HCT116 (cell line): ENCODE data around the gene MYZAP. TPM values are rescaled to one million over a fixed set of nuclear protein-coding genes. Genes with fewer than 3 reads are reported as not detected.

Source experiments
- ATAC-seq: fragments of 200-7000 bp; cut with Tn5 transposase; 2 replicates; pipeline ENCODE4 v1.9.1; 2020; ENCODE audit warnings: mild to moderate bottlenecking, moderate library complexity
- BruUV-seq: library from RNA; stranded (reverse); fragments of 400-500 nt; replicated peaks from 2 replicates; lab custom pipeline; 2021; lab: Mats Ljungman, UMichigan
- CTCF ChIA-PET: fragments of 300-600 bp; sonication (Branson Sonifier 250); formaldehyde crosslinking; loops from one replicate; lab custom pipeline; 2021; ENCODE audit warnings: antibody characterized with exemption; lab: Charles Lee
- POLR2A ChIA-PET: fragments of 300-600, 350-600 bp; sonication (Branson Sonifier 250); formaldehyde crosslinking; loops from one replicate; lab custom pipeline; 2021; ENCODE audit warnings: antibody characterized with exemption; lab: Charles Lee
- RAD21 ChIA-PET, 2 experiments: fragments of 300-600 bp; sonication (Branson Sonifier 250); formaldehyde crosslinking; loops; one replicate each; lab custom pipeline; 2023; ENCODE audit warnings: low total read pairs in 2 of 2; ENCODE audit not compliant: uncharacterized antibody in 2 of 2, unreplicated experiment in 2 of 2, low non-redundant PET in 1 of 2; lab: Charles Lee
- DNase-seq: peaks from one replicate; pipeline ENCODE4 v3.0.0-alpha.2; 2010; ENCODE audit warnings: low read depth, low spot score
- H2AFZ ChIP-seq: fragments of 200-600 bp; shearing (Covaris generic), sonication (generic); 2 replicates; pipeline ENCODE4 v1.6.1; 2017; ENCODE audit warnings: low read depth, mixed run types, mixed read lengths, antibody characterized with exemption, low read length; ENCODE audit not compliant: poor library complexity, severe bottlenecking
- H3K27ac ChIP-seq: 2 replicates; pipeline ENCODE4 v1.5.1; 2012; ENCODE audit warnings: low read depth, low read length
- H3K27me3 ChIP-seq: fragments of 200-600 bp; sonication (generic); 2 replicates; pipeline ENCODE4 v1.6.1; 2016; ENCODE audit warnings: mixed run types, low read length, mixed read lengths; ENCODE audit not compliant: insufficient read depth
- H3K36me3 ChIP-seq, 2 experiments: fragments of 200-500 bp in 1 of 2; fragments of 200-600 bp in 1 of 2; sonication (Bioruptor generic) in 1 of 2; sonication (generic) in 1 of 2; 2 replicates each; pipeline versions ENCODE4 v1.5.1 to v1.6.1; 2014 to 2016; ENCODE audit warnings: low read length in 2 of 2, inconsistent platforms in 1 of 2, mixed read lengths in 1 of 2, mixed run types in 1 of 2; ENCODE audit not compliant: insufficient read depth in 2 of 2, control insufficient read depth in 1 of 2
- H3K4me1 ChIP-seq, 2 experiments: fragments of 200-600 bp in 1 of 2; sonication (generic) in 1 of 2; 2 replicates each; pipeline versions ENCODE4 v1.5.1 to v1.6.1; 2012 to 2017; ENCODE audit warnings: low read length in 2 of 2, inconsistent platforms in 1 of 2, mild to moderate bottlenecking in 1 of 2, mixed read lengths in 1 of 2, mixed run types in 1 of 2, moderate library complexity in 1 of 2; ENCODE audit not compliant: insufficient read depth in 2 of 2, control insufficient read depth in 1 of 2
- H3K4me2 ChIP-seq: fragments of 200-600 bp; sonication (generic); 2 replicates; pipeline ENCODE4 v1.6.1; 2017; ENCODE audit warnings: mixed run types, low read length, mixed read lengths
- H3K4me3 ChIP-seq, 2 experiments: fragments of 200-600 bp in 1 of 2; sonication (generic) in 1 of 2; replicated peaks in 1 of 2; 2 replicates each; pipeline ENCODE4 v1.5.1; 2011 to 2016; ENCODE audit warnings: low read length in 2 of 2, control low read depth in 1 of 2, low read depth in 1 of 2, mild to moderate bottlenecking in 1 of 2, mixed read lengths in 1 of 2, mixed run types in 1 of 2
- H3K79me2 ChIP-seq: fragments of 200-600 bp; sonication (generic); 2 replicates; pipeline ENCODE4 v1.6.1; 2017; ENCODE audit warnings: mild to moderate bottlenecking, mixed run types, low read length, moderate library complexity, mixed read lengths; ENCODE audit not compliant: insufficient read depth
- H3K9ac ChIP-seq: fragments of 200-600 bp; sonication (generic); 2 replicates; pipeline ENCODE4 v1.6.1; 2016; ENCODE audit warnings: low read length, mixed read lengths
- H3K9me2 ChIP-seq: fragments of 200-600 bp; sonication (generic), shearing (Covaris generic); 2 replicates; pipeline ENCODE4 v1.6.1; 2017; ENCODE audit warnings: mixed run types, mild to moderate bottlenecking, moderate library complexity; ENCODE audit not compliant: insufficient read depth
- H3K9me3 ChIP-seq, 2 experiments: fragments of 200-500 bp in 1 of 2; fragments of 200-600 bp in 1 of 2; sonication (Bioruptor generic) in 1 of 2; sonication (generic) in 1 of 2; 2 replicates each; pipeline ENCODE4 v1.6.1; 2014 to 2017; ENCODE audit warnings: low read length in 2 of 2, mixed read lengths in 2 of 2, inconsistent platforms in 1 of 2, low read depth in 1 of 2, mild to moderate bottlenecking in 1 of 2, mixed run types in 1 of 2, moderate library complexity in 1 of 2; ENCODE audit not compliant: control insufficient read depth in 1 of 2, insufficient read depth in 1 of 2
- H4K20me1 ChIP-seq: fragments of 200-600 bp; sonication (generic), shearing (Covaris generic); 2 replicates; pipeline ENCODE4 v1.6.1; 2017; ENCODE audit warnings: mixed run types, mild to moderate bottlenecking, moderate library complexity; ENCODE audit not compliant: insufficient read depth
- CBX3 ChIP-seq: IDR thresholded peaks from 2 replicates; pipeline ENCODE4 v1.6.1; 2012; ENCODE audit warnings: low read depth
- ELF1 ChIP-seq: IDR thresholded peaks from 2 replicates; pipeline ENCODE4 v1.6.1; 2012; ENCODE audit warnings: low read depth, borderline replicate concordance
- EZH2 ChIP-seq: fragments of 200-600 bp; sonication (generic); IDR thresholded peaks from 2 replicates; pipeline ENCODE4 v1.6.1; 2017; ENCODE audit warnings: antibody characterized with exemption, mixed run types
- EZH2phosphoT487 ChIP-seq: fragments of 200-600 bp; IDR thresholded peaks from 2 replicates; pipeline ENCODE4 v1.6.1; 2018; ENCODE audit warnings: antibody characterized with exemption, borderline replicate concordance
- FOSL1 ChIP-seq: IDR thresholded peaks from 2 replicates; pipeline ENCODE4 v1.6.1; 2012; ENCODE audit warnings: low read depth
- JUND ChIP-seq: IDR thresholded peaks from 2 replicates; pipeline ENCODE4 v1.6.1; 2012
- POLR2A ChIP-seq: IDR thresholded peaks from 2 replicates; pipeline ENCODE4 v1.7.0; 2011; ENCODE audit warnings: borderline replicate concordance; ENCODE audit not compliant: insufficient read depth, insufficient read length; ENCODE audit errors: extremely low read depth
- POLR2AphosphoS5 ChIP-seq: IDR thresholded peaks from 2 replicates; pipeline ENCODE4 v1.6.1; 2011; ENCODE audit warnings: mild to moderate bottlenecking, low read depth, low read length, moderate library complexity
- RAD21 ChIP-seq: IDR thresholded peaks from 2 replicates; pipeline ENCODE4 v1.6.1; 2012; ENCODE audit warnings: low read depth, mild to moderate bottlenecking
- REST ChIP-seq: IDR thresholded peaks from 2 replicates; pipeline ENCODE4 v1.6.1; 2012; ENCODE audit warnings: low read depth
- SIN3A ChIP-seq: IDR thresholded peaks from 2 replicates; pipeline ENCODE4 v1.6.1; 2012; ENCODE audit warnings: low read depth
- SRF ChIP-seq: IDR thresholded peaks from 2 replicates; pipeline ENCODE4 v1.6.1; 2012; ENCODE audit warnings: low read depth
- TCF7L2 ChIP-seq: IDR thresholded peaks from 2 replicates; pipeline ENCODE4 v1.7.0; 2011; ENCODE audit warnings: borderline replicate concordance, inconsistent platforms; ENCODE audit not compliant: insufficient read depth, insufficient read length; ENCODE audit errors: extremely low read depth
- YY1 ChIP-seq: IDR thresholded peaks from 2 replicates; pipeline ENCODE4 v1.6.1; 2011; ENCODE audit warnings: low read length, low read depth, moderate library complexity, mild to moderate bottlenecking; ENCODE audit not compliant: insufficient replicate concordance; ENCODE audit errors: extremely low read depth
- ZFX ChIP-seq: fragments of 450-650 bp; IDR thresholded peaks from 2 replicates; pipeline ENCODE4 v1.6.1; 2017
- ZNF274 ChIP-seq: fragments of 200-500 bp; sonication (Bioruptor generic); IDR thresholded peaks from 2 replicates; pipeline ENCODE4 v1.6.1; 2014; ENCODE audit warnings: mild to moderate bottlenecking, low read depth, low read length, inconsistent platforms
- intact Hi-C: fragments of 100-400 bp; cut with micrococcal nuclease; formaldehyde crosslinking; loops from 2 replicates; pipeline ENCODE4 v1.10.0; 2022
- total RNA-seq: library from RNA; stranded (reverse); gene quantifications from one replicate; pipeline ENCODE4 v1.2.1, GENCODE V29; 2021; ENCODE audit not compliant: unreplicated experiment
- TF ChIP-seq, protein P1 (sequence below): IDR thresholded peaks from 2 replicates; pipeline ENCODE4 v1.6.1; 2012
- TF ChIP-seq, protein P2 (sequence below): IDR thresholded peaks from 2 replicates; pipeline ENCODE4 v1.6.1; 2011; ENCODE audit warnings: mild to moderate bottlenecking, low read length, moderate library complexity; ENCODE audit not compliant: insufficient replicate concordance; ENCODE audit errors: extremely low read depth
- TF ChIP-seq, protein P3 (sequence below), 3 experiments: fragments of 200-600 bp in 1 of 3; sonication (generic) in 1 of 3; IDR thresholded peaks in 2 of 3; conservative IDR thresholded peaks in 1 of 3; 2 replicates each; pipeline ENCODE4 v1.5.1; 2012 to 2017; ENCODE audit warnings: low read depth in 2 of 3, low read length in 2 of 3, antibody characterized with exemption in 1 of 3, borderline replicate concordance in 1 of 3, control low read depth in 1 of 3, mild to moderate bottlenecking in 1 of 3, mixed read lengths in 1 of 3, mixed run types in 1 of 3, moderate library complexity in 1 of 3; ENCODE audit not compliant: insufficient read depth in 1 of 3
- TF ChIP-seq, protein P4 (sequence below): IDR thresholded peaks from 2 replicates; pipeline ENCODE4 v1.6.1; 2012

MYZAP gene
- total RNA-seq, 1 experiment from 2014 or later: 5.8 TPM

DNA sequence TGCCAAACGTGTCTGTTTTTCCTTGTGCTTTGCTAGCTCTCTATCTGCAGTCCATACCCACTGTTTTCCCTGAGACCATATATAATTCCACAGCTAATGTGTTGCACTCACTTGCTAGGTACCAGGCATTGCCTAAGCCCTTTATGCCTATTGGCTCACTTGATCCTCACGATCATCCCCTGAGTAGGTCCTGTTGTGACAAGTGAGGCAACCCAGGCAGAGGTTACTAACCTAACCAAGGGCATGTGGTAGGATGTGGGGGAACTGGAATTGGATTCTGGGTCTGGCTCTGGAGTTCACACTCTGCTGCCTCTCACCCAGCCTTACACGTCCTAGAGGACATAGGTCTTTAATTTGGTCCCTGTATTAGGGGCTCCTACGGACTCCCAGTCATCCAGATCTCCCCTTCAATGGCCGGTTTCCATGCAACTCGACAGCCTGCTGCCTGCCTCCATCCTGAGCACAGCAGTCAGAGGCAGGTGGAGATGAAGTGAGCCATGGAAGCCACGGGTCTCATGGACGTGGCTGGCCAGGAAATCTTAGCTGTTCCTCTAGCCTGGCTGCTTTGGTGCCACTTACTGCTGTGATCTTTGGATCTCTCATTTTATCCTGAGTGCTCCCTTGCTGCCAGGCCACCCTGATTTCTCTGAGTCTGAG, 38.9 kb upstream of the MYZAP start:
- Histone ChIP-seq H3K27me3 (no peaks in the 10 kb centered on the region), H3K9me2 (no peaks in the 10 kb centered on the region), H3K79me2 (no peaks in the 10 kb centered on the region), H3K4me1 (peaks cover 31 to 41% of the 10 kb centered on the region in 2 experiments), H4K20me1 (no peaks in the 10 kb centered on the region), H3K36me3 (no peaks in the 10 kb centered on the region)
- no peak for ATAC-seq
- RAD21 ChIA-PET: interaction anchor here in 1 of 2 experiments (0.6 kb wide), 1 partner anchor 703 kb away, joined by 3 read pairs; no protein-coding TSS in a partner anchor
- TF ChIP-seq TCF7L2 (no peak), SIN3A (no peak), EZH2phosphoT487 (no peak), REST (no peak), FOSL1 (no peak), POLR2AphosphoS5 (no peak), POLR2A (no peak), SRF (no peak), ELF1 (no peak), YY1 (no peak), JUND (no peak), EZH2 (no peak), CBX3 (no peak), RAD21 (no peak), ZFX (no peak), ZNF274 (no peak)
- TF ChIP-seq, protein P1, sequence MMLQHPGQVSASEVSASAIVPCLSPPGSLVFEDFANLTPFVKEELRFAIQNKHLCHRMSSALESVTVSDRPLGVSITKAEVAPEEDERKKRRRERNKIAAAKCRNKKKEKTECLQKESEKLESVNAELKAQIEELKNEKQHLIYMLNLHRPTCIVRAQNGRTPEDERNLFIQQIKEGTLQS: no peak
- TF ChIP-seq, protein P2, sequence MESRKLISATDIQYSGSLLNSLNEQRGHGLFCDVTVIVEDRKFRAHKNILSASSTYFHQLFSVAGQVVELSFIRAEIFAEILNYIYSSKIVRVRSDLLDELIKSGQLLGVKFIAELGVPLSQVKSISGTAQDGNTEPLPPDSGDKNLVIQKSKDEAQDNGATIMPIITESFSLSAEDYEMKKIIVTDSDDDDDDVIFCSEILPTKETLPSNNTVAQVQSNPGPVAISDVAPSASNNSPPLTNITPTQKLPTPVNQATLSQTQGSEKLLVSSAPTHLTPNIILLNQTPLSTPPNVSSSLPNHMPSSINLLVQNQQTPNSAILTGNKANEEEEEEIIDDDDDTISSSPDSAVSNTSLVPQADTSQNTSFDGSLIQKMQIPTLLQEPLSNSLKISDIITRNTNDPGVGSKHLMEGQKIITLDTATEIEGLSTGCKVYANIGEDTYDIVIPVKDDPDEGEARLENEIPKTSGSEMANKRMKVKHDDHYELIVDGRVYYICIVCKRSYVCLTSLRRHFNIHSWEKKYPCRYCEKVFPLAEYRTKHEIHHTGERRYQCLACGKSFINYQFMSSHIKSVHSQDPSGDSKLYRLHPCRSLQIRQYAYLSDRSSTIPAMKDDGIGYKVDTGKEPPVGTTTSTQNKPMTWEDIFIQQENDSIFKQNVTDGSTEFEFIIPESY: no peak
- TF ChIP-seq, protein P3, sequence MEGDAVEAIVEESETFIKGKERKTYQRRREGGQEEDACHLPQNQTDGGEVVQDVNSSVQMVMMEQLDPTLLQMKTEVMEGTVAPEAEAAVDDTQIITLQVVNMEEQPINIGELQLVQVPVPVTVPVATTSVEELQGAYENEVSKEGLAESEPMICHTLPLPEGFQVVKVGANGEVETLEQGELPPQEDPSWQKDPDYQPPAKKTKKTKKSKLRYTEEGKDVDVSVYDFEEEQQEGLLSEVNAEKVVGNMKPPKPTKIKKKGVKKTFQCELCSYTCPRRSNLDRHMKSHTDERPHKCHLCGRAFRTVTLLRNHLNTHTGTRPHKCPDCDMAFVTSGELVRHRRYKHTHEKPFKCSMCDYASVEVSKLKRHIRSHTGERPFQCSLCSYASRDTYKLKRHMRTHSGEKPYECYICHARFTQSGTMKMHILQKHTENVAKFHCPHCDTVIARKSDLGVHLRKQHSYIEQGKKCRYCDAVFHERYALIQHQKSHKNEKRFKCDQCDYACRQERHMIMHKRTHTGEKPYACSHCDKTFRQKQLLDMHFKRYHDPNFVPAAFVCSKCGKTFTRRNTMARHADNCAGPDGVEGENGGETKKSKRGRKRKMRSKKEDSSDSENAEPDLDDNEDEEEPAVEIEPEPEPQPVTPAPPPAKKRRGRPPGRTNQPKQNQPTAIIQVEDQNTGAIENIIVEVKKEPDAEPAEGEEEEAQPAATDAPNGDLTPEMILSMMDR (IDR thresholded peaks at IDR 0.05 in 2 of 3, conservative IDR thresholded peaks at IDR 0.05 in 1 of 3; ENCODE audit: borderline replicate concordance in 1 of 3, insufficient read depth in 1 of 3, low read depth in 2 of 3, low read length in 2 of 3): no peak
- TF ChIP-seq, protein P4, sequence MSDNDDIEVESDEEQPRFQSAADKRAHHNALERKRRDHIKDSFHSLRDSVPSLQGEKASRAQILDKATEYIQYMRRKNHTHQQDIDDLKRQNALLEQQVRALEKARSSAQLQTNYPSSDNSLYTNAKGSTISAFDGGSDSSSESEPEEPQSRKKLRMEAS: no peak
- TF ChIP-seq, all 23 proteins: peak for 0
- ChIA-PET POLR2A (no interaction called here), CTCF (interaction anchor here (1.0 to 4.0 kb wide), 2 partner anchors 11 to 88 kb away, joined by 3 to 22 read pairs; no protein-coding TSS in a partner anchor)
- no peak overlapping the region for H2AFZ ChIP-seq
- intact Hi-C loops: no loop called here
- no peak overlapping the region for H3K9ac ChIP-seq
- no peak for DNase-seq
- H3K4me3 ChIP-seq: no peak overlapping the region
- peak overlapping the region; percentile 77; the same call in 1 of the 2 replicates for H3K4me2 ChIP-seq
- no TSS peak for BruUV-seq
- no peak overlapping the region for H3K27ac ChIP-seq
- H3K9me3 ChIP-seq: no peaks in the 10 kb centered on the region
